CD8-positive, alpha-beta memory T cell (primary cell): ENCODE results near the gene NYAP1. TPM values are rescaled to one million over a fixed set of nuclear protein-coding genes. Genes with fewer than 3 reads are reported as not detected.
"Not testable (repeated sequence)": the region's sequence is repeated elsewhere in the genome, so short reads cannot be mapped to it uniquely, and the experiment has no call there.

Experiments used
- CTCF ChIA-PET: fragments of 350-600 bp; sonication (Branson Sonifier 250); formaldehyde crosslinking; loops from one replicate; lab custom pipeline; 2021; ENCODE audit warnings: antibody characterized with exemption; lab: Charles Lee
- POLR2A ChIA-PET: fragments of 350-600 bp; sonication (Branson Sonifier 250); formaldehyde crosslinking; loops from one replicate; lab custom pipeline; 2021; ENCODE audit warnings: antibody characterized with exemption; lab: Charles Lee
- DNase-seq, 5 donors: peaks; one replicate each; pipeline versions ENCODE4 v3.0.0 to v3.0.0-alpha.2; 2020 to 2022; ENCODE audit warnings: mixed read lengths in 1 of 5
- H3K27ac ChIP-seq: one replicate; pipeline ENCODE4 v1.7.0; 2013; ENCODE audit warnings: low read depth, mild to moderate bottlenecking, low read length, moderate library complexity
- H3K27me3 ChIP-seq: 2 replicates; pipeline ENCODE4 v1.7.0; 2013; ENCODE audit warnings: low read length, mild to moderate bottlenecking; ENCODE audit not compliant: insufficient read depth, poor library complexity, severe bottlenecking
- H3K36me3 ChIP-seq: 2 replicates; pipeline ENCODE4 v1.7.0; 2013; ENCODE audit warnings: mild to moderate bottlenecking, low read length, moderate library complexity; ENCODE audit not compliant: insufficient read depth
- H3K4me1 ChIP-seq: 2 replicates; pipeline ENCODE4 v1.7.0; 2013; ENCODE audit warnings: mild to moderate bottlenecking, low read length, moderate library complexity; ENCODE audit not compliant: insufficient read depth
- H3K4me3 ChIP-seq: 2 replicates; pipeline ENCODE4 v1.7.0; 2013; ENCODE audit warnings: mild to moderate bottlenecking, low read length
- H3K9me3 ChIP-seq: 2 replicates; pipeline ENCODE4 v1.7.0; 2013; ENCODE audit warnings: mild to moderate bottlenecking, low read length
- H3K27ac Mint-ChIP-seq, 8 donors: one replicate each; pipeline ENCODE4 v1.8.0; 2020 to 2021; ENCODE audit warnings: mixed read lengths in 8 of 8, mild to moderate bottlenecking in 6 of 8, inconsistent platforms in 3 of 8, moderate library complexity in 3 of 8
- H3K27me3 Mint-ChIP-seq, 2 donors: one replicate each; pipeline ENCODE4 v1.8.0; 2020 to 2021; ENCODE audit warnings: mixed read lengths in 2 of 2, mild to moderate bottlenecking in 1 of 2, moderate library complexity in 1 of 2
- H3K36me3 Mint-ChIP-seq, 3 donors: one replicate each; pipeline ENCODE4 v1.8.0; 2020 to 2021; ENCODE audit warnings: mixed read lengths in 3 of 3, inconsistent platforms in 1 of 3, mild to moderate bottlenecking in 1 of 3
- H3K4me1 Mint-ChIP-seq, 3 donors: one replicate each; pipeline ENCODE4 v1.8.0; 2020 to 2021; ENCODE audit warnings: mixed read lengths in 3 of 3, inconsistent platforms in 1 of 3, mild to moderate bottlenecking in 1 of 3
- H3K4me3 Mint-ChIP-seq, 7 donors: one replicate each; pipeline ENCODE4 v1.8.0; 2020 to 2021; ENCODE audit warnings: mixed read lengths in 7 of 7, mild to moderate bottlenecking in 6 of 7, moderate library complexity in 4 of 7, inconsistent platforms in 2 of 7
- H3K9me3 Mint-ChIP-seq, 5 donors: one replicate each; pipeline ENCODE4 v1.8.0; 2020 to 2022; ENCODE audit warnings: mixed read lengths in 5 of 5, mild to moderate bottlenecking in 3 of 5, moderate library complexity in 2 of 5, inconsistent platforms in 1 of 5
- polyA plus RNA-seq: library from polyadenylated mRNA; unstranded; fragments of 300-500 nt; fragmentation: Illumina TruSeq; gene quantifications from one replicate; pipeline ENCODE4 v1.2.3, GENCODE V29; 2021
- total RNA-seq, 2 experiments: library from RNA; stranded (reverse); gene quantifications; one replicate each; pipeline ENCODE4 v1.2.3, GENCODE V29; 2021

NYAP1 gene
- total and polyA plus RNA-seq, 3 experiments from 2014 or later: 0.13 to 0.18 TPM; not detected in 1

GRCh38 chr7:100439244-100439643 lies 44.5 kb upstream of the NYAP1 start:
- Mint-ChIP-seq H3K36me3 (peaks cover 0 to 18% (median 3%) of the 10 kb centered on the region in 3 donors), H3K4me3 (peak overlapping the region in 1 of 7 donors; percentile 42), H3K4me1 (peaks cover 12 to 18% (median 16%) of the 10 kb centered on the region in 3 donors)
- H3K9me3 Mint-ChIP-seq, H3K4me3 ChIP-seq, H3K27ac Mint-ChIP-seq, DNase-seq, H3K36me3 ChIP-seq, H3K9me3 ChIP-seq, H3K27me3 Mint-ChIP-seq, POLR2A ChIA-PET, H3K27me3 ChIP-seq: not testable (repeated sequence)
- Histone ChIP-seq H3K27ac (peak overlapping the region; percentile 38), H3K4me1 (peaks cover 13% of the 10 kb centered on the region)
- CTCF ChIA-PET: interaction anchor here (2.1 kb wide), 1 partner anchor 12 kb away, joined by 9 read pairs; no protein-coding TSS in a partner anchor

- no peak for DNase-seq
- ChIA-PET CTCF (interaction anchor here (1.1 kb wide), 1 partner anchor 251 kb away, joined by 4 read pairs; no protein-coding TSS in a partner anchor), POLR2A (interaction anchor here (0.7 kb wide), 1 partner anchor 1003 kb away, joined by 3 read pairs; the partner anchor contains the start of gene PTCD1)
- Histone ChIP-seq H3K27me3 (no peaks in the 10 kb centered on the region), H3K4me1 (peaks cover 13% of the 10 kb centered on the region), H3K27ac (no peak overlapping the region), H3K9me3 (no peaks in the 10 kb centered on the region), H3K36me3 (no peaks in the 10 kb centered on the region), H3K4me3 (no peak overlapping the region)
- no peaks in the 10 kb centered on the region for H3K27me3 Mint-ChIP-seq
- H3K4me1 Mint-ChIP-seq: peaks cover 0 to 7% (median 0%) of the 10 kb centered on the region in 3 donors
- H3K27ac Mint-ChIP-seq: peak overlapping the region in 2 of 8 donors; percentile 63 to 68
- peak overlapping the region in 1 of 7 donors; percentile 5 for H3K4me3 Mint-ChIP-seq
- no peaks in the 10 kb centered on the region for H3K9me3 Mint-ChIP-seq
- H3K36me3 Mint-ChIP-seq: no peaks in the 10 kb centered on the region
Measured at GRCh38 chr7:100441641-100442535, 41.8 kb upstream of the NYAP1 start.

GRCh38 chr7:100443096-100443840 lies 40.5 kb upstream of the NYAP1 start:
- no peaks in the 10 kb centered on the region for H3K36me3 ChIP-seq
- no peaks in the 10 kb centered on the region for H3K27me3 ChIP-seq
- no peak overlapping the region for H3K4me3 ChIP-seq
- Mint-ChIP-seq H3K4me1 (peaks cover 0 to 7% (median 0%) of the 10 kb centered on the region in 3 donors), H3K27me3 (no peaks in the 10 kb centered on the region), H3K27ac (peak overlapping the region in 1 of 8 donors; percentile 54), H3K9me3 (no peaks in the 10 kb centered on the region), H3K4me3 (no peak overlapping the region), H3K36me3 (no peaks in the 10 kb centered on the region)
- DNase-seq: no peak
- no peak overlapping the region for H3K27ac ChIP-seq
- CTCF ChIA-PET: no interaction called here
- peaks cover 13% of the 10 kb centered on the region for H3K4me1 ChIP-seq
- H3K9me3 ChIP-seq: no peaks in the 10 kb centered on the region
- POLR2A ChIA-PET: interaction anchor here (0.5 to 0.6 kb wide), 2 partner anchors 91 to 278 kb away, joined by 3 read pairs; no protein-coding TSS in a partner anchor

- Mint-ChIP-seq H3K4me1 (peaks cover 0 to 10% (median 0%) of the 10 kb centered on the region in 3 donors), H3K4me3 (no peak overlapping the region), H3K27me3 (no peaks in the 10 kb centered on the region), H3K27ac (no peak overlapping the region), H3K9me3 (no peaks in the 10 kb centered on the region), H3K36me3 (no peaks in the 10 kb centered on the region)
- Histone ChIP-seq H3K27me3 (no peaks in the 10 kb centered on the region), H3K4me3 (no peak overlapping the region), H3K27ac (peak overlapping the region; percentile 48), H3K4me1 (peaks cover 13% of the 10 kb centered on the region), H3K36me3 (no peaks in the 10 kb centered on the region), H3K9me3 (no peaks in the 10 kb centered on the region)
- POLR2A ChIA-PET: interaction anchor here (0.7 to 1.1 kb wide), 4 partner anchors 8 to 21 kb away, joined by 3 read pairs; partner anchors contain the start of genes MEPCE, PPP1R35 and ZCWPW1
- CTCF ChIA-PET: interaction anchor here (0.9 to 1.7 kb wide), 3 partner anchors 24 to 261 kb away, joined by 3 to 4 read pairs (median 3); partner anchors contain the start of gene POP7
- DNase-seq: no peak
Measured at GRCh38 chr7:100444311-100445278, 39.1 kb upstream of the NYAP1 start.

GRCh38 chr7:100446040-100446439 lies 37.7 kb upstream of the NYAP1 start:
- H3K27ac ChIP-seq: no peak overlapping the region
- ChIA-PET CTCF (interaction anchor here (0.9 kb wide), 1 partner anchor 82 kb away, joined by 3 read pairs; no protein-coding TSS in a partner anchor), POLR2A (interaction anchor here (0.5 kb wide), 1 partner anchor 183 kb away, joined by 3 read pairs; no protein-coding TSS in a partner anchor)
- DNase-seq: no peak
- H3K9me3 ChIP-seq: no peaks in the 10 kb centered on the region
- H3K4me3 ChIP-seq: no peak overlapping the region
- Mint-ChIP-seq H3K27ac (no peak overlapping the region), H3K4me1 (peaks cover 0 to 14% (median 7%) of the 10 kb centered on the region in 3 donors), H3K4me3 (no peak overlapping the region), H3K36me3 (no peaks in the 10 kb centered on the region), H3K9me3 (no peaks in the 10 kb centered on the region), H3K27me3 (no peaks in the 10 kb centered on the region)
- H3K4me1 ChIP-seq: peaks cover 13% of the 10 kb centered on the region
- no peaks in the 10 kb centered on the region for H3K36me3 ChIP-seq
- no peaks in the 10 kb centered on the region for H3K27me3 ChIP-seq

- not testable (repeated sequence) for H3K4me3 ChIP-seq, DNase-seq, H3K27me3 ChIP-seq, H3K4me3 Mint-ChIP-seq, H3K27me3 Mint-ChIP-seq, H3K9me3 ChIP-seq, H3K9me3 Mint-ChIP-seq, H3K36me3 Mint-ChIP-seq, H3K27ac ChIP-seq, H3K36me3 ChIP-seq
- Mint-ChIP-seq H3K27ac (peak overlapping the region in 1 of 8 donors; percentile 7), H3K4me1 (peaks cover 0 to 14% (median 7%) of the 10 kb centered on the region in 3 donors)
- ChIA-PET CTCF (interaction anchor here (0.7 kb wide), 3 partner anchors 155 to 314 kb away, joined by 3 to 4 read pairs (median 3); no protein-coding TSS in a partner anchor), POLR2A (interaction anchor here (0.6 to 0.7 kb wide), 2 partner anchors 11 to 85 kb away, joined by 4 to 5 read pairs; partner anchors contain the start of gene PPP1R35)
- H3K4me1 ChIP-seq: peaks cover 13% of the 10 kb centered on the region
Measured at GRCh38 chr7:100447363-100447762, 36.4 kb upstream of the NYAP1 start.
